Amygdala (tissue), 56 donors: ENCODE data around the gene CELF1.

ENCODE experiments used
- DNase-seq, 56 donors: peaks; one replicate each; lab custom pipeline; 2025; lab: John Stamatoyannopoulos, UW

Gene CELF1

GRCh38 chr11:47552566-47553405 lies at the start of gene CELF1:
Gene CELF1 (minus strand): TSS chr11:47553132. CDS start chr11:47499523, 53,609 bp downstream.
- DNase-seq = peak in 55 of 56 donors; percentile 30 to 91 (median 81)

GRCh38 chr11:47599902-47600301 lies 47.0 kb upstream of the CELF1 start:
- no peak for DNase-seq

- no peak for DNase-seq
Observed at GRCh38 chr11:47595967-47596366, 43.0 kb upstream of the CELF1 start.

- no peak for DNase-seq
Observed at GRCh38 chr11:47595029-47595428, 42.1 kb upstream of the CELF1 start.

GRCh38 chr11:47593934-47594855 lies 41.3 kb upstream of the CELF1 start, which contains the start of gene C1QTNF4:
Gene C1QTNF4 (minus strand): TSS chr11:47594411. CDS start chr11:47590810, 3,601 bp downstream.
- no peak for DNase-seq

- no peak for DNase-seq
Observed at GRCh38 chr11:47593492-47593933, 40.6 kb upstream of the CELF1 start.

GRCh38 chr11:47592970-47593369 lies 40.0 kb upstream of the CELF1 start:
- no peak for DNase-seq

GRCh38 chr11:47592251-47592650 lies 39.3 kb upstream of the CELF1 start:
- DNase-seq = no peak

GRCh38 chr11:47591764-47592163 lies 38.8 kb upstream of the CELF1 start:
- DNase-seq = no peak

GRCh38 chr11:47589977-47590861 lies 37.3 kb upstream of the CELF1 start:
- DNase-seq = no peak

GRCh38 chr11:47589584-47589976 lies 36.6 kb upstream of the CELF1 start:
- DNase-seq = no peak

- no peak for DNase-seq
Observed at GRCh38 chr11:47589118-47589517, 36.2 kb upstream of the CELF1 start.

GRCh38 chr11:47587723-47588326 lies 34.9 kb upstream of the CELF1 start:
- DNase-seq = peak in 14 of 56 donors; percentile 11 to 63 (median 38)

- DNase-seq = peak in 1 of 56 donors; percentile 61
Observed at GRCh38 chr11:47587039-47587716, 34.2 kb upstream of the CELF1 start.

- DNase-seq = no peak
Observed at GRCh38 chr11:47586098-47586855, 33.3 kb upstream of the CELF1 start, which contains the start of gene FAM180B. Gene FAM180B (plus strand): TSS chr11:47586678. CDS start chr11:47586769, 91 bp downstream.

- DNase-seq = no peak
Observed at GRCh38 chr11:47583844-47584243, 30.9 kb upstream of the CELF1 start.

GRCh38 chr11:47578524-47579494 lies 25.9 kb upstream of the CELF1 start, which contains the start of the genes KBTBD4 and NDUFS3:
Gene KBTBD4 (minus strand): TSS chr11:47578970. CDS start chr11:47578951, 19 bp downstream.
Gene NDUFS3 (plus strand): TSS chr11:47579074. CDS start chr11:47579092, 18 bp downstream.
- DNase-seq = peak; percentile 59 to 94 (median 87)
